ENCODE data around the gene PPP2R3A. TPM values are rescaled to one million over a fixed set of nuclear protein-coding genes. Genes with fewer than 3 reads are reported as not detected.

PPP2R3A gene
- total and polyA plus RNA-seq, 2 of the 13 experiments (the other 11 are each of a cell fraction or from before 2014, with no cell fraction given), result 0.07 to 0.12 TPM

- no peak for DNase-seq (ENCODE audit: low spot score)
- ChIA-PET CTCF (ENCODE audit: low intra/inter-chr PET ratio, low total read pairs) (no interaction called here), POLR2A (no interaction called here)
- TF ChIP-seq, protein P1, sequence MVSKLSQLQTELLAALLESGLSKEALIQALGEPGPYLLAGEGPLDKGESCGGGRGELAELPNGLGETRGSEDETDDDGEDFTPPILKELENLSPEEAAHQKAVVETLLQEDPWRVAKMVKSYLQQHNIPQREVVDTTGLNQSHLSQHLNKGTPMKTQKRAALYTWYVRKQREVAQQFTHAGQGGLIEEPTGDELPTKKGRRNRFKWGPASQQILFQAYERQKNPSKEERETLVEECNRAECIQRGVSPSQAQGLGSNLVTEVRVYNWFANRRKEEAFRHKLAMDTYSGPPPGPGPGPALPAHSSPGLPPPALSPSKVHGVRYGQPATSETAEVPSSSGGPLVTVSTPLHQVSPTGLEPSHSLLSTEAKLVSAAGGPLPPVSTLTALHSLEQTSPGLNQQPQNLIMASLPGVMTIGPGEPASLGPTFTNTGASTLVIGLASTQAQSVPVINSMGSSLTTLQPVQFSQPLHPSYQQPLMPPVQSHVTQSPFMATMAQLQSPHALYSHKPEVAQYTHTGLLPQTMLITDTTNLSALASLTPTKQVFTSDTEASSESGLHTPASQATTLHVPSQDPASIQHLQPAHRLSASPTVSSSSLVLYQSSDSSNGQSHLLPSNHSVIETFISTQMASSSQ (IDR thresholded peaks at IDR 0.05; ENCODE audit: low read depth), result no peak
- TF ChIP-seq, protein P1 (CRISPR knock-in tag; IDR thresholded peaks at IDR 0.05; ENCODE audit: borderline replicate concordance), result no peak
- TF ChIP-seq PLRG1 (conservative IDR thresholded peaks at IDR 0.05), result no peak
- TF ChIP-seq, protein P2, sequence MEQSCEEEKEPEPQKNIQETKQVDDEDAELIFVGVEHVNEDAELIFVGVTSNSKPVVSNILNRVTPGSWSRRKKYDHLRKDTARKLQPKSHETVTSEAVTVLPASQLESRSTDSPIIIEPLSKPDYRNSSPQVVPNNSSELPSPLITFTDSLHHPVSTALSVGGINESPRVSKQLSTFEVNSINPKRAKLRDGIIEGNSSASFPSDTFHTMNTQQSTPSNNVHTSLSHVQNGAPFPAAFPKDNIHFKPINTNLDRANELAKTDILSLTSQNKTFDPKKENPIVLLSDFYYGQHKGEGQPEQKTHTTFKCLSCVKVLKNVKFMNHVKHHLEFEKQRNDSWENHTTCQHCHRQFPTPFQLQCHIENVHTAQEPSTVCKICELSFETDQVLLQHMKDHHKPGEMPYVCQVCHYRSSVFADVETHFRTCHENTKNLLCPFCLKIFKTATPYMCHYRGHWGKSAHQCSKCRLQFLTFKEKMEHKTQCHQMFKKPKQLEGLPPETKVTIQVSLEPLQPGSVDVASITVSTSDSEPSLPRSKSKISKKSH (CRISPR knock-in tag; IDR thresholded peaks at IDR 0.05; ENCODE audit: borderline replicate concordance), result no peak
- no peak for TF ChIP-seq KAT2B (IDR thresholded peaks at IDR 0.05; ENCODE audit: borderline replicate concordance, low read depth, low read length)
- TF ChIP-seq GLI4 (CRISPR knock-in tag; IDR thresholded peaks at IDR 0.05; ENCODE audit: borderline replicate concordance), result no peak
- no peak for TF ChIP-seq ZSCAN29 (CRISPR knock-in tag; conservative IDR thresholded peaks at IDR 0.05)
- TF ChIP-seq DNMT3B (CRISPR knock-in tag; conservative IDR thresholded peaks at IDR 0.05), result no peak
- no peak for TF ChIP-seq HES4 (CRISPR knock-in tag; IDR thresholded peaks at IDR 0.05; ENCODE audit: borderline replicate concordance)
- no peak for TF ChIP-seq MTA1 (CRISPR knock-in tag; IDR thresholded peaks at IDR 0.05; ENCODE audit: borderline replicate concordance)
- no peak for TF ChIP-seq TP53 (CRISPR knock-in tag; conservative IDR thresholded peaks at IDR 0.05)
- no peak for TF ChIP-seq EZH2 (conservative IDR thresholded peaks at IDR 0.05; ENCODE audit: low read depth, low read length)
- TF ChIP-seq SALL2 (CRISPR knock-in tag; IDR thresholded peaks at IDR 0.05), result no peak
- TF ChIP-seq NFE2L2 (IDR thresholded peaks at IDR 0.05; ENCODE audit: low read length), result no peak
- no peak for TF ChIP-seq ZNF34 (CRISPR knock-in tag; IDR thresholded peaks at IDR 0.05; ENCODE audit: borderline replicate concordance)
- TF ChIP-seq ZNF484 (CRISPR knock-in tag; IDR thresholded peaks at IDR 0.05; ENCODE audit: borderline replicate concordance, low read depth), result no peak
- TF ChIP-seq ZNF44 (CRISPR knock-in tag; IDR thresholded peaks at IDR 0.05), result no peak
- TF ChIP-seq MAFG (CRISPR knock-in tag; IDR thresholded peaks at IDR 0.05), result no peak
- no peak for TF ChIP-seq DRAP1 (CRISPR knock-in tag; IDR thresholded peaks at IDR 0.05)
- no peak for TF ChIP-seq SMAD1 (CRISPR knock-in tag; IDR thresholded peaks at IDR 0.05; ENCODE audit: borderline replicate concordance, low read depth)
- no peak for TF ChIP-seq FOSL1 (CRISPR knock-in tag; IDR thresholded peaks at IDR 0.05; ENCODE audit: borderline replicate concordance)
- no peak overlapping the region for H3K27ac ChIP-seq (ENCODE audit: extremely low read length, insufficient read depth, low read length)
- H3K27me3 ChIP-seq (ENCODE audit: control insufficient read depth in 1 of 2, insufficient read depth in 2 of 2, low read length in 2 of 2), result peaks cover 0 to 4% of the 10 kb centered on the region in 2 experiments; a peak in 1 of 5 replicates
- WGBS (ENCODE audit: low lambda C conversion rate), result 57% methylated on average over 4 of the region's 4 CpGs
- H3K36me3 ChIP-seq (replicated peaks in 1 of 2; ENCODE audit: control insufficient read depth in 1 of 2, insufficient read depth in 2 of 2, low read length in 2 of 2), result no peaks in the 10 kb centered on the region
- H3K9ac ChIP-seq (ENCODE audit: insufficient read depth, low read depth, low read length), result no peak overlapping the region
- BruUV-seq (replicated peaks), result no TSS peak
- H3K9me3 ChIP-seq (ENCODE audit: low read length), result no peaks in the 10 kb centered on the region
- H3K4me2 ChIP-seq (ENCODE audit: low read depth, low read length), result no peak overlapping the region
- no peak for ATAC-seq
- no peak overlapping the region for H3K4me3 ChIP-seq (replicated peaks in 1 of 3; ENCODE audit: insufficient read depth in 1 of 3, low read depth in 2 of 3, low read length in 3 of 3)
- in situ Hi-C loops (cut with HindIII; ENCODE audit: extremely low pct_ligation_motif_present, low pct_unique_long_range_greater_than_20kb) (no loop called here), intact Hi-C loops (cut with micrococcal nuclease; ENCODE audit: unreplicated experiment) (no loop called here)
- H3K4me1 ChIP-seq (ENCODE audit: insufficient read depth, low read length), result no peaks in the 10 kb centered on the region
- FAIRE-seq, result no peak
- no peak overlapping the region for H2AFZ ChIP-seq (ENCODE audit: low read length)
- H3K79me2 ChIP-seq (ENCODE audit: insufficient read depth, low read length), result no peaks in the 10 kb centered on the region
- no peaks in the 10 kb centered on the region for H4K20me1 ChIP-seq (ENCODE audit: insufficient read depth, low read length)
These were observed 25.4 kb downstream of the PPP2R3A start for GRCh38 chr3:135990903-135991302.

Measured in HepG2 (cell line).